HepG2 (cell line): Measurements from ENCODE around the gene CABLES2. TPM values are rescaled to one million over a fixed set of nuclear protein-coding genes. Genes with fewer than 3 reads are reported as not detected.

Source experiments
- DR1 ChIP-seq: sonication (generic); formaldehyde crosslinking; IDR thresholded peaks from 2 replicates; pipeline ENCODE4 v1.8.0; 2021; ENCODE audit warnings: mild to moderate bottlenecking, missing genetic modification reagents, inconsistent platforms
- ISL2 ChIP-seq: sonication (generic); formaldehyde crosslinking; IDR thresholded peaks from 2 replicates; pipeline ENCODE4 v1.5.0; 2020; ENCODE audit warnings: missing genetic modification reagents
- MATR3 ChIP-seq: sonication (generic); formaldehyde crosslinking; IDR thresholded peaks from 2 replicates; pipeline ENCODE4 v1.4.0; 2020; ENCODE audit warnings: missing genetic modification reagents
- MTF1 ChIP-seq: sonication (generic); formaldehyde crosslinking; IDR thresholded peaks from 2 replicates; pipeline ENCODE4 v1.5.0; 2020; ENCODE audit warnings: missing genetic modification reagents
- NFAT5 ChIP-seq: sonication (generic); formaldehyde crosslinking; IDR thresholded peaks from 2 replicates; pipeline ENCODE4 v1.4.0; 2020; ENCODE audit warnings: missing genetic modification reagents
- NFE2L1 ChIP-seq: sonication (generic); formaldehyde crosslinking; IDR thresholded peaks from 2 replicates; pipeline ENCODE4 v1.4.0; 2020; ENCODE audit warnings: missing genetic modification reagents, mild to moderate bottlenecking, borderline replicate concordance
- PAWR ChIP-seq: sonication (generic); formaldehyde crosslinking; IDR thresholded peaks from 2 replicates; pipeline ENCODE4 v1.4.0; 2020; ENCODE audit warnings: missing genetic modification reagents, mild to moderate bottlenecking, borderline replicate concordance
- POLR2AphosphoS5 ChIP-seq: IDR thresholded peaks from 2 replicates; pipeline ENCODE4 v1.6.1; 2012; ENCODE audit warnings: low read depth, low read length
- PPARG ChIP-seq: conservative IDR thresholded peaks from 2 replicates; pipeline ENCODE4 v1.6.1; 2016; ENCODE audit warnings: missing biosample characterization, missing genetic modification reagents
- SAFB2 ChIP-seq: sonication (generic); formaldehyde crosslinking; IDR thresholded peaks from 2 replicates; pipeline ENCODE4 v1.5.1; 2020; ENCODE audit warnings: missing genetic modification reagents, low read depth, mild to moderate bottlenecking, borderline replicate concordance
- SCMH1 ChIP-seq: sonication (generic); formaldehyde crosslinking; IDR thresholded peaks from 2 replicates; pipeline ENCODE4 v1.9.0; 2021; ENCODE audit warnings: missing genetic modification reagents, mild to moderate bottlenecking, borderline replicate concordance
- SMYD3 ChIP-seq: sonication (generic); formaldehyde crosslinking; IDR thresholded peaks from 2 replicates; pipeline ENCODE4 v1.8.1; 2023; ENCODE audit warnings: mild to moderate bottlenecking, missing genetic modification reagents
- SSRP1 ChIP-seq: IDR thresholded peaks from 2 replicates; pipeline ENCODE4 v1.6.1; 2016; ENCODE audit warnings: control low read depth
- TARDBP ChIP-seq: sonication (generic); formaldehyde crosslinking; IDR thresholded peaks from 2 replicates; pipeline ENCODE4 v1.8.0; 2022; ENCODE audit warnings: mild to moderate bottlenecking, missing genetic modification reagents
- TRIM22 ChIP-seq: fragments of 450-650 bp; IDR thresholded peaks from 2 replicates; pipeline ENCODE4 v1.6.1; 2017
- XBP1 ChIP-seq: sonication (generic); formaldehyde crosslinking; IDR thresholded peaks from 2 replicates; pipeline ENCODE4 v1.5.0; 2020; ENCODE audit warnings: missing genetic modification reagents
- ZBTB3 ChIP-seq: sonication (generic); formaldehyde crosslinking; IDR thresholded peaks from 2 replicates; pipeline ENCODE4 v1.4.0; 2020; ENCODE audit warnings: low read depth, mild to moderate bottlenecking, moderate library complexity, missing genetic modification reagents, borderline replicate concordance
- ZKSCAN5 ChIP-seq: sonication (generic); formaldehyde crosslinking; IDR thresholded peaks from 2 replicates; pipeline ENCODE4 v1.5.1; 2020; ENCODE audit warnings: mild to moderate bottlenecking, missing genetic modification reagents
- ZKSCAN8 ChIP-seq: IDR thresholded peaks from 2 replicates; pipeline ENCODE4 v1.6.1; 2016; ENCODE audit warnings: borderline replicate concordance, missing genetic modification reagents, missing compliant biosample characterization
- ZNF205 ChIP-seq: IDR thresholded peaks from 2 replicates; pipeline ENCODE4 v1.6.1; 2018; ENCODE audit warnings: missing biosample characterization, missing genetic modification reagents
- ZNF263 ChIP-seq: sonication (generic); formaldehyde crosslinking; IDR thresholded peaks from 2 replicates; pipeline ENCODE4 v1.4.0; 2020; ENCODE audit warnings: missing genetic modification reagents
- ZNF556 ChIP-seq: sonication (generic); formaldehyde crosslinking; IDR thresholded peaks from 2 replicates; pipeline ENCODE4 v1.4.0; 2020; ENCODE audit warnings: mild to moderate bottlenecking, missing genetic modification reagents, borderline replicate concordance
- ZNF572 ChIP-seq: sonication (generic); formaldehyde crosslinking; IDR thresholded peaks from 2 replicates; pipeline ENCODE4 v1.5.1; 2020; ENCODE audit warnings: mild to moderate bottlenecking, missing genetic modification reagents
- ZNF616 ChIP-seq: sonication (generic); formaldehyde crosslinking; IDR thresholded peaks from 2 replicates; pipeline ENCODE4 v1.5.0; 2020; ENCODE audit warnings: low read depth, mild to moderate bottlenecking, missing genetic modification reagents
- ZNF619 ChIP-seq: sonication (generic); formaldehyde crosslinking; IDR thresholded peaks from 2 replicates; pipeline ENCODE4 v1.4.0; 2020; ENCODE audit warnings: mild to moderate bottlenecking, missing genetic modification reagents
- ZNF670 ChIP-seq: sonication (generic); formaldehyde crosslinking; IDR thresholded peaks from 2 replicates; pipeline ENCODE4 v1.8.0; 2022; ENCODE audit warnings: mild to moderate bottlenecking, missing genetic modification reagents, borderline replicate concordance
- polyA plus RNA-seq, 8 experiments: library from polyadenylated mRNA; depleted of rRNA in 3 of 8; stranded (reverse) in 7 of 8; unstranded in 1 of 8; fragments of >200 nt; fragmentation: Illumina TruSeq in 4 of 8; extraction: Trizol in 4 of 8; gene quantifications; 2 replicates each; pipeline versions ENCODE4 v1.2.1 to v1.2.3, GENCODE V29; 2011 to 2016; ENCODE audit warnings: low read depth in 4 of 8, missing spikeins in 1 of 8, mixed read lengths in 1 of 8; ENCODE audit not compliant: insufficient read depth in 1 of 8
- total RNA-seq, 5 experiments: library from RNA; depleted of rRNA; stranded (reverse); fragments of >200 nt; fragmentation: Illumina TruSeq; extraction: Trizol; gene quantifications; 2 replicates each; pipeline ENCODE4 v1.2.3, GENCODE V29; 2016; ENCODE audit warnings: low read depth in 1 of 5

CABLES2 gene
- total and polyA plus RNA-seq, 2 of the 13 experiments (the other 11 are each of a cell fraction or from before 2014, with no cell fraction given), result 5.2 to 9.7 TPM

- TF ChIP-seq ZNF263 (CRISPR knock-in tag) (peak; percentile 88), ZKSCAN8 (CRISPR knock-in tag) (no peak), ZKSCAN5 (CRISPR knock-in tag) (peak; percentile 69; the same call in 1 of the 2 replicates), NFE2L1 (CRISPR knock-in tag) (no peak), ZNF619 (CRISPR knock-in tag) (no peak), DR1 (CRISPR knock-in tag) (no peak; the same call in 1 of the 2 replicates), ISL2 (CRISPR knock-in tag) (no peak), SAFB2 (CRISPR knock-in tag) (0 out of 2 replicates have a peak, but pooled peaks have one; percentile 8), POLR2AphosphoS5 (0 out of 2 replicates have a peak, but pooled peaks have one; percentile 27), ZBTB3 (CRISPR knock-in tag) (no peak), SMYD3 (CRISPR knock-in tag) (no peak), ZNF572 (CRISPR knock-in tag) (no peak), ZNF205 (no peak), SSRP1 (no peak), XBP1 (CRISPR knock-in tag) (no peak), ZNF616 (CRISPR knock-in tag) (0 out of 2 replicates have a peak, but pooled peaks have one; percentile 60), TRIM22 (no peak), PAWR (CRISPR knock-in tag) (0 out of 2 replicates have a peak, but pooled peaks have one; percentile 53), PPARG (CRISPR knock-in tag) (no peak), TARDBP (CRISPR knock-in tag) (no peak), NFAT5 (no peak; the same call in 1 of the 2 replicates), MATR3 (no peak), ZNF670 (CRISPR knock-in tag) (0 out of 2 replicates have a peak, but pooled peaks have one; percentile 35), SCMH1 (no peak), MTF1 (CRISPR knock-in tag) (no peak), ZNF556 (CRISPR knock-in tag) (peak; percentile 74)
Measured at GRCh38 chr20:62412194-62413024, 5.3 kb upstream of the CABLES2 start (continued).
